WTC11 (cell line): ENCODE results near the gene LUC7L.

Experiments
- CTCF ChIP-seq: fragments of 200-600 bp; IDR thresholded peaks from 2 replicates; pipeline ENCODE4 v1.8.0; 2022; ENCODE audit warnings: antibody characterized with exemption
- ZNF512 ChIP-seq: sonication (generic); formaldehyde crosslinking; IDR thresholded peaks from 2 replicates; pipeline ENCODE4 v1.8.1; 2022; ENCODE audit warnings: missing genetic modification reagents, borderline replicate concordance

- TF ChIP-seq ZNF512 (CRISPR knock-in tag) (no peak), CTCF (no peak)
Measured at GRCh38 chr16:234468-235305, 5.4 kb upstream of the LUC7L start, which contains the start of gene FAM234A.
